ENCODE data around the gene TLX3. TPM values are rescaled to one million over a fixed set of nuclear protein-coding genes. Genes with fewer than 3 reads are reported as not detected.

Gene TLX3
- total and polyA plus RNA-seq, 10 of the 15 experiments (the other 5 are each of a cell fraction or from before 2014, with no cell fraction given): not detected

DNA sequence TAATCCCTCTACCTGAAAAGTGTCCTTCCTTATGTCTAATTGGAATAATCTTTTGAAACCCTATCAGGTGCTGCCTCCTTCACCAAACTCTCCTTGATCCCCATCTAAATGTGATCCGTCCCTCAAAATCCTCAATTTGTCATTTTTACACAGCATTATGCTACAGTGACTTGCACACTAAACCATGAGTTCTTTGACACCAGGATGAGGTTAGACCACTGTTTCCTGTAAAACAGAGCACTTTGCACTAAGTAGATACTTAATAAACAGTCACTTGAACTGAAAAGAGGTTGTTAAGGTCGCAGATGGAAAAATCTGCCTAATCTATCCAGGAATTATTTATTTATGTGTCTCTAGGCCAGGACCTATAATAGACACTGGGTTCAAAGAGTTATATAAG lies 44.2 kb upstream of the TLX3 start:
- Histone ChIP-seq H3K27ac (ENCODE audit: control insufficient read depth, insufficient read depth) (no peak overlapping the region), H3K79me2 (ENCODE audit: control insufficient read depth, insufficient read depth, low read length) (no peaks in the 10 kb centered on the region), H3K4me3 (no peak overlapping the region), H4K20me1 (ENCODE audit: control insufficient read depth, insufficient read depth) (no peaks in the 10 kb centered on the region), H3K9ac (ENCODE audit: control insufficient read depth, insufficient read depth, low read length) (no peak overlapping the region), H3K4me1 (ENCODE audit: control insufficient read depth, insufficient read depth, low read length) (no peaks in the 10 kb centered on the region), H2AFZ (ENCODE audit: control insufficient read depth, low read depth, low read length) (no peak overlapping the region), H3K9me3 (replicated peaks; ENCODE audit: control insufficient read depth, insufficient read depth, low read length) (no peaks in the 10 kb centered on the region), H3K36me3 (ENCODE audit: control insufficient read depth in 2 of 2, insufficient read depth in 2 of 2, low read length in 1 of 2) (no peaks in the 10 kb centered on the region), H3K4me2 (ENCODE audit: control insufficient read depth, insufficient read depth) (no peak overlapping the region), H3K27me3 (replicated peaks in 1 of 2; ENCODE audit: control insufficient read depth in 2 of 2, insufficient read depth in 2 of 2, low read length in 1 of 2) (no peaks in the 10 kb centered on the region)
- intact Hi-C loops (cut with micrococcal nuclease; ENCODE audit: unreplicated experiment): no loop called here
- no peak for FAIRE-seq
- ChIA-PET POLR2A (no interaction called here), CTCF (interaction anchor here (1.6 kb wide), 1 partner anchor 8 kb away, joined by 4 read pairs; no protein-coding TSS in a partner anchor), SMC1A (ENCODE audit: uncharacterized antibody, unreplicated experiment) (interaction anchor here (0.7 kb wide), 1 partner anchor 389 kb away, joined by 3 read pairs; no protein-coding TSS in a partner anchor), RAD21 (ENCODE audit: unreplicated experiment) (no interaction called here)
- DNase-seq (ENCODE audit: low read depth, low spot score): no peak
- WGBS (ENCODE audit: insufficient coverage, insufficient replicate concordance, low lambda C conversion rate, missing lambda C conversion rate): 0% methylated on average over 2 of the region's 2 CpGs
- no TSS peak for BruUV-seq (replicated peaks)
- no peak for ATAC-seq
- in situ Hi-C loops (cut with MboI): no loop called here
- no peak for TF ChIP-seq SP1 (IDR thresholded peaks at IDR 0.05; ENCODE audit: low read depth, low read length)
- TF ChIP-seq PAX8 (IDR thresholded peaks at IDR 0.05): no peak
- TF ChIP-seq KAT2A (conservative IDR thresholded peaks at IDR 0.05; ENCODE audit: control insufficient read depth, low read depth, low read length): no peak
- TF ChIP-seq, protein P1, sequence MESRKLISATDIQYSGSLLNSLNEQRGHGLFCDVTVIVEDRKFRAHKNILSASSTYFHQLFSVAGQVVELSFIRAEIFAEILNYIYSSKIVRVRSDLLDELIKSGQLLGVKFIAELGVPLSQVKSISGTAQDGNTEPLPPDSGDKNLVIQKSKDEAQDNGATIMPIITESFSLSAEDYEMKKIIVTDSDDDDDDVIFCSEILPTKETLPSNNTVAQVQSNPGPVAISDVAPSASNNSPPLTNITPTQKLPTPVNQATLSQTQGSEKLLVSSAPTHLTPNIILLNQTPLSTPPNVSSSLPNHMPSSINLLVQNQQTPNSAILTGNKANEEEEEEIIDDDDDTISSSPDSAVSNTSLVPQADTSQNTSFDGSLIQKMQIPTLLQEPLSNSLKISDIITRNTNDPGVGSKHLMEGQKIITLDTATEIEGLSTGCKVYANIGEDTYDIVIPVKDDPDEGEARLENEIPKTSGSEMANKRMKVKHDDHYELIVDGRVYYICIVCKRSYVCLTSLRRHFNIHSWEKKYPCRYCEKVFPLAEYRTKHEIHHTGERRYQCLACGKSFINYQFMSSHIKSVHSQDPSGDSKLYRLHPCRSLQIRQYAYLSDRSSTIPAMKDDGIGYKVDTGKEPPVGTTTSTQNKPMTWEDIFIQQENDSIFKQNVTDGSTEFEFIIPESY (IDR thresholded peaks at IDR 0.05): no peak
- no peak for TF ChIP-seq ZBTB11 (CRISPR knock-in tag; IDR thresholded peaks at IDR 0.05)
- no peak for TF ChIP-seq RUNX3 (IDR thresholded peaks at IDR 0.05; ENCODE audit: low read length)
- no peak for TF ChIP-seq POU2F2 (IDR thresholded peaks at IDR 0.05; ENCODE audit: borderline replicate concordance, low read depth, low read length)
- no peak for TF ChIP-seq YBX1 (IDR thresholded peaks at IDR 0.05)
- no peak for TF ChIP-seq ASH2L (IDR thresholded peaks at IDR 0.05; ENCODE audit: borderline replicate concordance, low read depth)
- no peak for TF ChIP-seq CHD4 (IDR thresholded peaks at IDR 0.05)
- no peak for TF ChIP-seq PRDM15 (CRISPR knock-in tag; IDR thresholded peaks at IDR 0.05)
- TF ChIP-seq ETV6 (conservative IDR thresholded peaks at IDR 0.05 in 1 of 2, IDR thresholded peaks at IDR 0.05 in 1 of 2; ENCODE audit: borderline replicate concordance in 1 of 2, low read depth in 1 of 2): no peak
- TF ChIP-seq, protein P2, sequence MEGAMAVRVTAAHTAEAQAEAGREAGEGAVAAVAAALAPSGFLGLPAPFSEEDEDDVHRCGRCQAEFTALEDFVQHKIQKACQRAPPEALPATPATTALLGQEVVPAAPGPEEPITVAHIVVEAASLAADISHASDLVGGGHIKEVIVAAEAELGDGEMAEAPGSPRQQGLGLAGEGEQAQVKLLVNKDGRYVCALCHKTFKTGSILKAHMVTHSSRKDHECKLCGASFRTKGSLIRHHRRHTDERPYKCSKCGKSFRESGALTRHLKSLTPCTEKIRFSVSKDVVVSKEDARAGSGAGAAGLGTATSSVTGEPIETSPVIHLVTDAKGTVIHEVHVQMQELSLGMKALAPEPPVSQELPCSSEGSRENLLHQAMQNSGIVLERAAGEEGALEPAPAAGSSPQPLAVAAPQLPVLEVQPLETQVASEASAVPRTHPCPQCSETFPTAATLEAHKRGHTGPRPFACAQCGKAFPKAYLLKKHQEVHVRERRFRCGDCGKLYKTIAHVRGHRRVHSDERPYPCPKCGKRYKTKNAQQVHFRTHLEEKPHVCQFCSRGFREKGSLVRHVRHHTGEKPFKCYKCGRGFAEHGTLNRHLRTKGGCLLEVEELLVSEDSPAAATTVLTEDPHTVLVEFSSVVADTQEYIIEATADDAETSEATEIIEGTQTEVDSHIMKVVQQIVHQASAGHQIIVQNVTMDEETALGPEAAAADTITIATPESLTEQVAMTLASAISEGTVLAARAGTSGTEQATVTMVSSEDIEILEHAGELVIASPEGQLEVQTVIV (IDR thresholded peaks at IDR 0.05; ENCODE audit: borderline replicate concordance, partially characterized antibody): no peak
- TF ChIP-seq IKZF2 (IDR thresholded peaks at IDR 0.05): no peak
